KOPT-K1 (cell line): ENCODE data around the gene GAPVD1.

Experiments
- H3K27ac ChIP-seq: fragments of 200-600 bp; sonication (generic); 2 replicates; pipeline ENCODE4 v1.5.1; 2016; ENCODE audit warnings: antibody characterized with exemption, mild to moderate bottlenecking, low read depth, low read length; ENCODE audit not compliant: poor library complexity, severe bottlenecking
- H3K36me3 ChIP-seq: fragments of 200-600 bp; sonication (generic); 2 replicates; pipeline ENCODE4 v1.5.1; 2017; ENCODE audit warnings: antibody characterized with exemption, mild to moderate bottlenecking, low read length, moderate library complexity; ENCODE audit not compliant: insufficient read depth
- H3K9me3 ChIP-seq: fragments of 200-600 bp; sonication (generic); 2 replicates; pipeline ENCODE4 v1.5.1; 2017; ENCODE audit warnings: antibody characterized with exemption, low read length, mild to moderate bottlenecking; ENCODE audit not compliant: insufficient read depth, poor library complexity, severe bottlenecking

The GAPVD1 gene

GRCh38 chr9:125321496-125321895 is 59.9 kb downstream of the GAPVD1 start:
- Histone ChIP-seq H3K36me3 (peaks cover 59% of the 10 kb centered on the region), H3K9me3 (peaks cover 6% of the 10 kb centered on the region), H3K27ac (no peak overlapping the region)

- H3K36me3 ChIP-seq, result peaks cover 54% of the 10 kb centered on the region
- no peaks in the 10 kb centered on the region for H3K9me3 ChIP-seq
- H3K27ac ChIP-seq, result no peak overlapping the region
Observed at GRCh38 chr9:125323615-125324014, 62.0 kb downstream of the GAPVD1 start.

- Histone ChIP-seq H3K27ac (no peak overlapping the region), H3K36me3 (peaks cover 72% of the 10 kb centered on the region), H3K9me3 (no peaks in the 10 kb centered on the region)
Observed at GRCh38 chr9:125325826-125326225, 64.2 kb downstream of the GAPVD1 start.

GRCh38 chr9:125329978-125330377 is 68.4 kb downstream of the GAPVD1 start:
- Histone ChIP-seq H3K27ac (no peak overlapping the region), H3K9me3 (no peaks in the 10 kb centered on the region), H3K36me3 (peaks cover 87% of the 10 kb centered on the region)

GRCh38 chr9:125330587-125330986 is 69.0 kb downstream of the GAPVD1 start:
- H3K36me3 ChIP-seq, result peaks cover 83% of the 10 kb centered on the region
- H3K27ac ChIP-seq, result no peak overlapping the region

DNA sequence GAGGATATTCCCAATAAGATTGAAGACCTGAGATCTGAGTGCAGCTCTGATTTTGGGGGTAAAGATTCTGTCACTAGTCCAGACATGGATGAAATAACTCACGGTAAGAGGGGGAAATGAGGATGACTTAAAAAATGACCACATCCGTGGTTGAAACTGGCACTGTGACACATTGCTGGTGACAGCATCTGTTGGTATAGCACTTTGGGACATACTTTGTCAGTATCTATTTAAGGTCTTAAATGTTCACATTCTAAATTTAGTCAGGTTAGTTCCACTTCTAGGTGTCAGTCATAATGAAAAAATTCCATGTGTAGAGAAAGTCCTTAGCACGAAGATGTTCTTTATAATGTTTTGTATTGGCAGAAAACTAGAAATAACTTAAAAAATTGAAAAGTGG is 70.9 kb downstream of the GAPVD1 start:
- no peaks in the 10 kb centered on the region for H3K9me3 ChIP-seq
- peaks cover 76% of the 10 kb centered on the region for H3K36me3 ChIP-seq
- H3K27ac ChIP-seq, result no peak overlapping the region

More at GRCh38 chr9:125330587-125330986, 69.0 kb downstream of the GAPVD1 start:
- H3K9me3 ChIP-seq, result no peaks in the 10 kb centered on the region

DNA sequence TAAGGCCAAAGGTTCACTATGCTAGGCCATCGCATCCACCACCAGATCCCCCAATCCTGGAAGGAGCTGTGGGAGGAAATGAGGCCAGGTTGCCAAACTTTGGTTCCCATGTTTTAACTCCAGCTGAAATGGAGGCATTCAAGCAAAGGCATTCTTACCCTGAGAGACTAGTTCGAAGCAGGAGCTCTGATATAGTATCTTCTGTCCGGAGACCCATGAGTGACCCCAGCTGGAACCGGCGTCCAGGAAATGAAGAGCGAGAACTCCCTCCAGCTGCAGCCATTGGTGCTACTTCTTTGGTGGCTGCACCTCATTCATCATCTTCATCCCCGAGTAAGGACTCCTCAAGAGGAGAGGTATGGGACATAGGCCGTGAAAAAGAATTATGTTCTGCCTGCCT is 75.6 kb downstream of the GAPVD1 start:
- H3K36me3 ChIP-seq, result peaks cover 81% of the 10 kb centered on the region

DNA sequence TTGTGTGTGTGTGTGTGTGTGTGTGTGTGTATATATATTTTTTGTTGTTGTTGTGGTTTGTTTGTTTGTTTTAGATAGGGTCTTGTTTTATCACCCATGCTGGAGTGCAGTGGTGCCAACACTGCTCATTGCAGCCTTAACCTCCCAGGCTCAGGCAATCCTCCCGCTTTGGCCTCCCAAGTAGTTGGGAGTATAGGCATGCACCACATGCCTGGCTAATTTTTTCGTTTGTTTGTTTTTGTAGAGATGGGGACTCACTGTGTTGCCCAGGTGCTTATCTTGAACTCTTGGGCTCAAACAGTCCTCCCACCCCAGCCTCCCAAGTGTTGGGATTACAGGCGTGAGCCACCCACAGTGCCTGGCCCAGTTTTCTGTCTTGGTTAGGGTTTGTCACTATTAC is 77.3 kb downstream of the GAPVD1 start:
- Histone ChIP-seq H3K36me3 (peaks cover 80% of the 10 kb centered on the region), H3K9me3 (no peaks in the 10 kb centered on the region)

More for the DNA sequence above, 75.6 kb downstream of the GAPVD1 start:
- Histone ChIP-seq H3K9me3 (no peaks in the 10 kb centered on the region), H3K27ac (no peak overlapping the region)

DNA sequence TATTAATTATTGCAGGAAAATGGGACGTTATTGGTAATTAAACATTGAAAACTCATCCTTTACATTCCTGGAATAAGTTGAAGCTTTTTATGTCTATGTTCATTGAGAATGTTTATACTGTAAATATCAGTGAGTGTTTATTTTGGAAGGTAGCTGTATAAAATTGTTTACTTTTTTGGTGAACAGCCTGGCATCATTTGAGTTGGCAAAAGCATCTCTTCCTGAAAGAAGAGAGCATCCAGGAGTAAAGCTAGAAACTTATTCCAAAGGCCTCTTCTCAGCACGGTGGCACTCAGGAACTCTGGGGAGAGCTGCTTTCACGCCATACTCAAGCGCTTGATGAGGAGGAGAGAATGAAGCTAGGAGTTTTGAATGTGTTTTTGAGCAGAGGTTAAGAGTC is 79.9 kb downstream of the GAPVD1 start:
- peaks cover 78% of the 10 kb centered on the region for H3K36me3 ChIP-seq
- H3K9me3 ChIP-seq, result no peaks in the 10 kb centered on the region
- no peak overlapping the region for H3K27ac ChIP-seq

More for the DNA sequence above, 77.3 kb downstream of the GAPVD1 start:
- H3K27ac ChIP-seq, result no peak overlapping the region

- Histone ChIP-seq H3K27ac (no peak overlapping the region), H3K9me3 (no peaks in the 10 kb centered on the region), H3K36me3 (peaks cover 81% of the 10 kb centered on the region)
Observed at GRCh38 chr9:125343518-125344275, 82.1 kb downstream of the GAPVD1 start.

DNA sequence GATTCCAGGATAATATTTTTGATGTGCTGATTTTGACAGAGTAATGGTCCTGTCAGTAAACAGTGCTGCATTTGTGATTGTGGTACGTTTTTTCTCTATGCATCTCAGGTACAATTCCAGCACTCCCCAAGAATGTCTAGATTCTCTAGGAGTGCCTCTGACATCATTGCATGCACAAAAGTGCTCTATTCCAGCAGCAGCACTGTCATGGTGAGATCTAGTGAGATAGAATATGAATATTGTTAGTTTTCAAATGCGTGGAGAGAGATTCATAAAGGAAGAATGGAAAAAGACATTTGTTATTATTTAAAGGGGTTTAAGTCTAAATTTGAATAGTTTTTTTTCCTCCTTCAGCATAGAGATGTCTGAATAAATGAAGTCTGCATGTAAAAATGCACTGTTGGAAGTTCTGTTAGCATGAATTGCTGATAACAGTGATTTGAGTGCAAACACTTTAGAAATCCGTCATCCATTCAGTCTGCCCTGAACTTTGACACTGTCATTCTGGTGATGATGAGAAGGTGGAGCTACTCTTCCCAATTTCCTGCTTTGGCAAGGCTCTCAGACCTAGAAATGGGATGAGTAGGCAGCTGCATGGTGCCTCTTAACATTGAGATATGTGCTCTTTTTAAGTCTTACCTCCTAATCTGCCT is 84.6 kb downstream of the GAPVD1 start:
- peaks cover 84% of the 10 kb centered on the region for H3K36me3 ChIP-seq

GRCh38 chr9:125355601-125356000 is 94.0 kb downstream of the GAPVD1 start:
- Histone ChIP-seq H3K36me3 (peaks cover 81% of the 10 kb centered on the region), H3K27ac (no peak overlapping the region), H3K9me3 (peaks cover 8% of the 10 kb centered on the region)

More for the DNA sequence above, 84.6 kb downstream of the GAPVD1 start:
- Histone ChIP-seq H3K27ac (no peak overlapping the region), H3K9me3 (peaks cover 12% of the 10 kb centered on the region)

GRCh38 chr9:125356032-125356431 is 94.4 kb downstream of the GAPVD1 start:
- Histone ChIP-seq H3K36me3 (peaks cover 77% of the 10 kb centered on the region), H3K9me3 (peaks cover 4% of the 10 kb centered on the region), H3K27ac (no peak overlapping the region)

GRCh38 chr9:125359011-125359410 is 97.4 kb downstream of the GAPVD1 start:
- peaks cover 66% of the 10 kb centered on the region for H3K36me3 ChIP-seq
- H3K27ac ChIP-seq, result peak overlapping the region; percentile 1

DNA sequence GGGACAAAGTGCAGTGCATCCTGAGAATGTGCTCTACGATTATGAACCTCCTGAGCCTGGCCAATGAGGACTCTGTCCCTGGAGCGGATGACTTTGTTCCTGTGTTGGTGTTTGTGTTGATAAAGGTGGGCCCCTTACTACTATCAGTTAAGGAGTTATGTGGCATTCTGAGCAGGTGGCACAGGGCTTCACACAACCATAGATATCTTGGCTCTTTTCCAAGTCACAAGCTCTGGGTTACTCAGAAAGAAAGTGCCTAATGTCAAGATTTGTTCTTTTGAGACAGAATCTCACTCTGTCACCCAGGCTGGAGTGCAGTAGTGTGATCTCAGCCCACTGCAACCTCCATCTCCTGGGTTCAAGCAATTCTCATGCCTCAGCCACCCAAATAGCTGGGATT is 99.0 kb downstream of the GAPVD1 start:
- Histone ChIP-seq H3K9me3 (no peaks in the 10 kb centered on the region), H3K36me3 (peaks cover 68% of the 10 kb centered on the region), H3K27ac (peak overlapping the region; percentile 58)

More at GRCh38 chr9:125359011-125359410, 97.4 kb downstream of the GAPVD1 start:
- H3K9me3 ChIP-seq, result no peaks in the 10 kb centered on the region
